Measurements from ENCODE around the gene TP53I13.

DNA sequence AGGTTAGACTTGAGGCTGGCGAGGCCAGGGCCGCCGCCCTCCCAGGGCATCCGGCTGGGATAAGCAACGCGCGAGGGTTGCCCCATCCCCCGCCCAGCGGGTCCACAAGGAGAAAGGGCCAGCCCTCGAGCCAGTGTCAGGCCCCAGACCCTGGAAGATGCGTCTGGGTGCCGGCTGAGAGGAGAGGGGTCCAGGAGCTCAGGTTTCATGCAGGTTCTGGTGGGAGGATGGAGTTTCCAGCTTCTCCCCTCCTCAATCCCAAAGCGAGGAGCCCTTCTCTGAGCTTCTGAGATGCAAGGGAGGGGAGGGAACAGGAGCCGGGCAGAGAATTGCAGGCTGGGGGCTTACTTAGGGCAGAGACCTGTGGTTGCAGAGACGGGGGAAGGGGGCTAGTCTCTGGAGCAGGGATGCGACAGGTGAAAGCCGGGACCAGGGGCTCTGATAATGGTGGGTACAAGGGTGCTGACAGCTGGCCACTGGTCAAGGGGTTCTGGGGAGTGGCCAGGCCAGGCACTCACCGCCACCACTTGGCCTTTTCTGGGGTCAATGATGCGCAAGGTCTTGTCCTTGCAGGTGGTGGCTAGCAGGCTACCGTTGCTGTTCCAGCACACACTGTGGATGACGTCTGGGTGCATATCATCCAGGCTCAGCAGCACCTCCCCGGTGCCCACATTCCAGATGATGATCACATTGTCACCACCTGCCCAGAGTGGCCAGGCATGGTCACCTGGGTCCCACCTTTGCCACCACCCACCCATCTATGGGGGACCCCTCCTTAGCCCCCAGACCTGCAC lies 50.0 kb downstream of the TP53I13 start:
- TF ChIP-seq EZH2 (IDR thresholded peaks at IDR 0.05) (no peak), POLR2AphosphoS5 (IDR thresholded peaks at IDR 0.05; ENCODE audit: borderline replicate concordance, low read depth, low read length) (no peak), FOXP2 (optimal IDR thresholded peaks at IDR 0.05; ENCODE audit: control extremely low read depth, extremely low read length, insufficient read depth) (no peak)

Data from SK-N-MC (cell line).